ENCODE measurements around the gene MYDGF. TPM values are rescaled to one million over a fixed set of nuclear protein-coding genes. Genes with fewer than 3 reads are reported as not detected.
A peak's percentile ranks its signal among the peaks of the same experiment; 100 is the strongest.

Gene MYDGF
- total RNA-seq, 1 experiment from 2014 or later = 58.2 TPM

- no peak for DNase-seq (ENCODE audit: low spot score)
- Mint-ChIP-seq H3K4me3 (no peak overlapping the region), H3K27me3 (ENCODE audit: low read depth) (no peaks in the 10 kb centered on the region), H3K36me3 (peaks cover 30% of the 10 kb centered on the region), H3K4me1 (no peaks in the 10 kb centered on the region), H3K27ac (no peak overlapping the region), H3K9me3 (no peaks in the 10 kb centered on the region; the same call in 1 of the 2 replicates)
- ChIA-PET CTCF (interaction anchor here (0.6 kb wide), 1 partner anchor 1343 kb away, joined by 4 read pairs; no protein-coding TSS in a partner anchor), POLR2A (interaction anchor here (0.7 kb wide), 1 partner anchor 84 kb away, joined by 5 read pairs; no protein-coding TSS in a partner anchor)
- no peak for ATAC-seq
- no peak for TF ChIP-seq ZBTB43 (CRISPR knock-in tag; IDR thresholded peaks at IDR 0.05)
These were observed 14.0 kb downstream of the MYDGF start for GRCh38 chr19:4656102-4656501.

- TF ChIP-seq E2F1 (CRISPR knock-in tag; IDR thresholded peaks at IDR 0.05) (no peak), PRRX2 (CRISPR knock-in tag; IDR thresholded peaks at IDR 0.05) (no peak), ZNF232 (CRISPR knock-in tag; IDR thresholded peaks at IDR 0.05) (no peak)
These were observed 15.4 kb downstream of the MYDGF start for GRCh38 chr19:4654437-4655361.

GRCh38 chr19:4653793-4654436 is 16.2 kb downstream of the MYDGF start:
- DNase-seq (ENCODE audit: low spot score) (no peak), ATAC-seq (no peak)
- CTCF ChIA-PET = interaction anchor here (0.6 to 1.0 kb wide), 3 partner anchors 25 to 128 kb away, joined by 3 to 4 read pairs (median 3); no protein-coding TSS in a partner anchor
- no peak overlapping the region for H3K4me3 Mint-ChIP-seq
- POLR2A ChIA-PET = no interaction called here
- peaks cover 14% of the 10 kb centered on the region for H3K36me3 Mint-ChIP-seq
- H3K4me1 Mint-ChIP-seq = no peaks in the 10 kb centered on the region
- TF ChIP-seq GTF2I (CRISPR knock-in tag; conservative IDR thresholded peaks at IDR 0.05) (no peak), IRF2 (CRISPR knock-in tag; IDR thresholded peaks at IDR 0.05; ENCODE audit: borderline replicate concordance, low read depth) (no peak), ZNF121 (CRISPR knock-in tag; IDR thresholded peaks at IDR 0.05) (no peak), MLX (CRISPR knock-in tag; IDR thresholded peaks at IDR 0.05) (no peak), ATF6 (CRISPR knock-in tag; IDR thresholded peaks at IDR 0.05) (no peak), SOX15 (CRISPR knock-in tag; IDR thresholded peaks at IDR 0.05) (no peak), EMX1 (CRISPR knock-in tag; IDR thresholded peaks at IDR 0.05) (no peak), E2F4 (CRISPR knock-in tag; IDR thresholded peaks at IDR 0.05; ENCODE audit: borderline replicate concordance, low read depth) (no peak), SP1 (CRISPR knock-in tag; conservative IDR thresholded peaks at IDR 0.05) (no peak), USF1 (CRISPR knock-in tag; IDR thresholded peaks at IDR 0.05) (no peak), CTCF (IDR thresholded peaks at IDR 0.05) (no peak), OVOL2 (CRISPR knock-in tag; IDR thresholded peaks at IDR 0.05; ENCODE audit: borderline replicate concordance) (no peak), IRF1 (CRISPR knock-in tag; IDR thresholded peaks at IDR 0.05) (no peak)
- H3K27ac Mint-ChIP-seq = no peak overlapping the region
- H3K27me3 Mint-ChIP-seq (ENCODE audit: low read depth) = no peaks in the 10 kb centered on the region
- no peaks in the 10 kb centered on the region; the same call in 1 of the 2 replicates for H3K9me3 Mint-ChIP-seq

More at GRCh38 chr19:4654437-4655361, 15.4 kb downstream of the MYDGF start:
- Mint-ChIP-seq H3K27ac (peak overlapping the region; percentile 66), H3K36me3 (peaks cover 22% of the 10 kb centered on the region), H3K4me1 (no peaks in the 10 kb centered on the region), H3K4me3 (no peak overlapping the region), H3K9me3 (no peaks in the 10 kb centered on the region; the same call in 1 of the 2 replicates), H3K27me3 (ENCODE audit: low read depth) (no peaks in the 10 kb centered on the region)
- CTCF ChIA-PET = interaction anchor here (0.6 to 1.0 kb wide), 4 partner anchors 18 to 129 kb away, joined by 3 to 5 read pairs (median 4); no protein-coding TSS in a partner anchor
- ATAC-seq (no peak), DNase-seq (ENCODE audit: low spot score) (no peak)
- POLR2A ChIA-PET = no interaction called here

Data from WTC11 (cell line).